ENCODE measurements around the gene CASQ2. TPM values are rescaled to one million over a fixed set of nuclear protein-coding genes. Genes with fewer than 3 reads are reported as not detected.

Gene CASQ2
- polyA plus RNA-seq, 1 donor (not counting 4 experiments of a cell fraction or from before 2014, with no cell fraction given) = 0.04 TPM

DNA sequence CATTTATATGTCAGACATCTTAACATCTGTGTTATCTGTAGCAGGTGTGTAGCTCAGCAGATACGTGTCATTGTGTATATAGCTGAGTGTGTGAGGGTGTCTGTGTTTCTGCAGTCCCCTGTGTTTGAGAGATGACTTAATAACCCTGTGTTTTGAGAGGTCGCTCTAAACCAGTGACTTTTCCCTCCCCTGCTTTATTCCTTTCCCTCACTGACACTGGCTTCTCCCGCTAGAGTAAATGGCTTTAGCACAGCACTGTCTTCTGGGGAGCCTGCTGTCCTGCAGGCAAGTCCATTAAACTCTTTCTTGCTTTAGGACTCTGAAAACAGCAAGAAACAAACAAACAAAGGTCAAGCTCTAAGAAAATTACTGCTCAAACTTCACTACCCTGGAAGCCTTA lies 73.7 kb downstream of the CASQ2 start:
- H3K27ac ChIP-seq (ENCODE audit: control insufficient read depth, insufficient read depth, low read length) = no peak overlapping the region
- no peaks in the 10 kb centered on the region for H3K27me3 ChIP-seq (ENCODE audit: control insufficient read depth, extremely low read depth, insufficient read depth, low read length)
- H3K36me3 ChIP-seq (ENCODE audit: control insufficient read depth in 2 of 2, extremely low read depth in 1 of 2, insufficient read depth in 2 of 2, low read length in 2 of 2) = peaks cover 11 to 16% of the 10 kb centered on the region in 2 experiments
- DNase-seq (ENCODE audit: low read depth, low spot score) = no peak
- no peak for TF ChIP-seq EZH2 (IDR thresholded peaks at IDR 0.05; ENCODE audit: low read length)
- TF ChIP-seq CTCF (optimal IDR thresholded peaks at IDR 0.05 in 1 of 3, IDR thresholded peaks at IDR 0.05 in 1 of 3, conservative IDR thresholded peaks at IDR 0.05 in 1 of 3; ENCODE audit: extremely low read depth in 1 of 3, insufficient read depth in 2 of 3, low read length in 3 of 3) = no peak
- H2AFZ ChIP-seq (ENCODE audit: control insufficient read depth, low read length) = no peak overlapping the region
- no peaks in the 10 kb centered on the region for H3K9me1 ChIP-seq (ENCODE audit: control insufficient read depth, extremely low read depth, insufficient read depth, low read length)
- no peak overlapping the region for H3K9ac ChIP-seq (ENCODE audit: control insufficient read depth, extremely low read depth, insufficient read depth, low read length)
- H4K20me1 ChIP-seq (ENCODE audit: control insufficient read depth, extremely low read depth, insufficient read depth, low read length) = no peaks in the 10 kb centered on the region
- H3K4me3 ChIP-seq (ENCODE audit: control insufficient read depth in 2 of 3, extremely low read depth in 1 of 3, insufficient read depth in 2 of 3, low read depth in 1 of 3, low read length in 3 of 3) = no peak overlapping the region
- no peaks in the 10 kb centered on the region for H3K79me2 ChIP-seq (ENCODE audit: control insufficient read depth, insufficient read depth, low read length)
- H3K9me3 ChIP-seq (ENCODE audit: control insufficient read depth, low read depth, low read length) = no peaks in the 10 kb centered on the region
- FAIRE-seq = peak; percentile 5
- H3K4me1 ChIP-seq (ENCODE audit: control insufficient read depth, extremely low read depth, insufficient read depth, low read length) = no peaks in the 10 kb centered on the region
- dilution Hi-C loops (cut with MboI; ENCODE audit: extremely low pct_ligation_motif_present, low sequenced_read_pairs) = no loop called here
- no peak overlapping the region for H3K4me2 ChIP-seq (ENCODE audit: control insufficient read depth, extremely low read depth, insufficient read depth, low read depth, low read length)

GRCh38 chr1:115692224-115692623 lies 76.3 kb downstream of the CASQ2 start:
- H3K79me2 ChIP-seq (ENCODE audit: control insufficient read depth, insufficient read depth, low read length) = no peaks in the 10 kb centered on the region
- no peak overlapping the region for H3K4me3 ChIP-seq (ENCODE audit: control insufficient read depth in 2 of 3, extremely low read depth in 1 of 3, insufficient read depth in 2 of 3, low read depth in 1 of 3, low read length in 3 of 3)
- H4K20me1 ChIP-seq (ENCODE audit: control insufficient read depth, extremely low read depth, insufficient read depth, low read length) = no peaks in the 10 kb centered on the region
- H2AFZ ChIP-seq (ENCODE audit: control insufficient read depth, low read length) = no peak overlapping the region
- H3K4me2 ChIP-seq (ENCODE audit: control insufficient read depth, extremely low read depth, insufficient read depth, low read depth, low read length) = no peak overlapping the region
- TF ChIP-seq CTCF (optimal IDR thresholded peaks at IDR 0.05 in 1 of 3, IDR thresholded peaks at IDR 0.05 in 1 of 3, conservative IDR thresholded peaks at IDR 0.05 in 1 of 3; ENCODE audit: extremely low read depth in 1 of 3, insufficient read depth in 2 of 3, low read length in 3 of 3) (no peak), EZH2 (IDR thresholded peaks at IDR 0.05; ENCODE audit: low read length) (no peak)
- no peaks in the 10 kb centered on the region for H3K4me1 ChIP-seq (ENCODE audit: control insufficient read depth, extremely low read depth, insufficient read depth, low read length)
- no peaks in the 10 kb centered on the region for H3K27me3 ChIP-seq (ENCODE audit: control insufficient read depth, extremely low read depth, insufficient read depth, low read length)
- H3K9me3 ChIP-seq (ENCODE audit: control insufficient read depth, low read depth, low read length) = no peaks in the 10 kb centered on the region
- peaks cover 11 to 16% of the 10 kb centered on the region in 2 experiments for H3K36me3 ChIP-seq (ENCODE audit: control insufficient read depth in 2 of 2, extremely low read depth in 1 of 2, insufficient read depth in 2 of 2, low read length in 2 of 2)
- FAIRE-seq (no peak), DNase-seq (ENCODE audit: low read depth, low spot score) (no peak)
- H3K9me1 ChIP-seq (ENCODE audit: control insufficient read depth, extremely low read depth, insufficient read depth, low read length) = no peaks in the 10 kb centered on the region
- no peak overlapping the region for H3K27ac ChIP-seq (ENCODE audit: control insufficient read depth, insufficient read depth, low read length)
- H3K9ac ChIP-seq (ENCODE audit: control insufficient read depth, extremely low read depth, insufficient read depth, low read length) = no peak overlapping the region
- dilution Hi-C loops (cut with MboI; ENCODE audit: extremely low pct_ligation_motif_present, low sequenced_read_pairs) = no loop called here
